NCI-H2227 (cell line): ENCODE data around the gene RPN2.
A peak's percentile ranks its signal among the peaks of the same experiment; 100 is the strongest.

Source experiments
- DNase-seq: peaks from one replicate; lab custom pipeline; 2025; ENCODE audit not compliant: unreplicated experiment; lab: John Stamatoyannopoulos, UW

The RPN2 gene

GRCh38 chr20:37238935-37239451, 59.9 kb downstream of the RPN2 start:
- no peak for DNase-seq

GRCh38 chr20:37240337-37241067, 61.4 kb downstream of the RPN2 start:
- DNase-seq = no peak

GRCh38 chr20:37242503-37242902, 63.4 kb downstream of the RPN2 start:
- DNase-seq = no peak

GRCh38 chr20:37243076-37243936, 64.2 kb downstream of the RPN2 start:
- peak; percentile 19 for DNase-seq

GRCh38 chr20:37243937-37244571, 64.9 kb downstream of the RPN2 start:
- DNase-seq = no peak

- no peak for DNase-seq
Observed at GRCh38 chr20:37244572-37244957, 65.4 kb downstream of the RPN2 start.

GRCh38 chr20:37245216-37246150, 66.4 kb downstream of the RPN2 start:
- DNase-seq = peak; percentile 89

GRCh38 chr20:37246736-37247135, 67.6 kb downstream of the RPN2 start:
- no peak for DNase-seq

- no peak for DNase-seq
Observed at GRCh38 chr20:37247547-37247946, 68.4 kb downstream of the RPN2 start.

- DNase-seq = no peak
Observed at GRCh38 chr20:37249304-37249703, 70.2 kb downstream of the RPN2 start.

- peak; percentile 41 for DNase-seq
Observed at GRCh38 chr20:37251825-37252477, 72.8 kb downstream of the RPN2 start.

- no peak for DNase-seq
Observed at GRCh38 chr20:37253087-37253486, 74.0 kb downstream of the RPN2 start.

- no peak for DNase-seq
Observed at GRCh38 chr20:37254114-37254878, 75.2 kb downstream of the RPN2 start.

GRCh38 chr20:37256286-37256685, 77.2 kb downstream of the RPN2 start:
- DNase-seq = no peak

- DNase-seq = no peak
Observed at GRCh38 chr20:37257530-37257929, 78.4 kb downstream of the RPN2 start.

GRCh38 chr20:37257988-37258387, 78.9 kb downstream of the RPN2 start:
- DNase-seq = peak; percentile 80

GRCh38 chr20:37259031-37259430, 79.9 kb downstream of the RPN2 start:
- DNase-seq = no peak

- no peak for DNase-seq
Observed at GRCh38 chr20:37259865-37260264, 80.7 kb downstream of the RPN2 start.

GRCh38 chr20:37260923-37261322, 81.8 kb downstream of the RPN2 start:
- no peak for DNase-seq
